Activated CD4-positive, CD25-positive, alpha-beta regulatory T cell treated with anti-CD3 and anti-CD28 coated beads, Interleukin-2, amount 50 U/mL, for 72 hours (primary cell): ENCODE measurements around the gene HOMER1.
A peak's percentile ranks its signal among the peaks of the same experiment; 100 is the strongest.

Source experiments
- DNase-seq: peaks from one replicate; pipeline ENCODE4 v3.0.0; 2021

The HOMER1 gene

GRCh38 chr5:79513704-79514390 is at the start of gene HOMER1:
Gene HOMER1, minus strand, starts transcription at chr5:79514134. Its CDS starts 1,360 bp downstream, at chr5:79512774.
- DNase-seq: peak; percentile 71

GRCh38 chr5:79563247-79563590 is 49.3 kb upstream of the HOMER1 start:
- DNase-seq: no peak

GRCh38 chr5:79562351-79563246 is 48.7 kb upstream of the HOMER1 start:
- DNase-seq: no peak

- DNase-seq: no peak
These were observed 47.6 kb upstream of the HOMER1 start for GRCh38 chr5:79561525-79561893.

- DNase-seq: no peak
These were observed 47.0 kb upstream of the HOMER1 start for GRCh38 chr5:79560771-79561524.

- DNase-seq: no peak
These were observed 41.5 kb upstream of the HOMER1 start for GRCh38 chr5:79555418-79555817.

GRCh38 chr5:79552984-79553383 is 39.0 kb upstream of the HOMER1 start:
- no peak for DNase-seq

- no peak for DNase-seq
These were observed 34.0 kb upstream of the HOMER1 start for GRCh38 chr5:79547982-79548381.

GRCh38 chr5:79547429-79547822 is 33.5 kb upstream of the HOMER1 start:
- DNase-seq: no peak

- DNase-seq: no peak
These were observed 33.0 kb upstream of the HOMER1 start for GRCh38 chr5:79546782-79547428.

- DNase-seq: no peak
These were observed 30.2 kb upstream of the HOMER1 start for GRCh38 chr5:79544131-79544530.

GRCh38 chr5:79540939-79541338 is 27.0 kb upstream of the HOMER1 start:
- no peak for DNase-seq

GRCh38 chr5:79536193-79536906 is 22.4 kb upstream of the HOMER1 start:
- no peak for DNase-seq

GRCh38 chr5:79535477-79536192 is 21.7 kb upstream of the HOMER1 start:
- DNase-seq: no peak

- DNase-seq: no peak
These were observed 15.2 kb upstream of the HOMER1 start for GRCh38 chr5:79529110-79529509.

- no peak for DNase-seq
These were observed 13.5 kb upstream of the HOMER1 start for GRCh38 chr5:79527431-79527830.

GRCh38 chr5:79526928-79527327 is 13.0 kb upstream of the HOMER1 start:
- DNase-seq: no peak

- DNase-seq: no peak
These were observed 12.6 kb upstream of the HOMER1 start for GRCh38 chr5:79526493-79526892.

- DNase-seq: no peak
These were observed 7.2 kb upstream of the HOMER1 start for GRCh38 chr5:79521156-79521555.

- no peak for DNase-seq
These were observed 4.8 kb upstream of the HOMER1 start for GRCh38 chr5:79518718-79519117.

- no peak for DNase-seq
These were observed 3.7 kb upstream of the HOMER1 start for GRCh38 chr5:79517601-79518000.

GRCh38 chr5:79516986-79517385 is 3.1 kb upstream of the HOMER1 start:
- DNase-seq: no peak
